ENCODE measurements around the gene ACYP2.

The ACYP2 gene

DNA sequence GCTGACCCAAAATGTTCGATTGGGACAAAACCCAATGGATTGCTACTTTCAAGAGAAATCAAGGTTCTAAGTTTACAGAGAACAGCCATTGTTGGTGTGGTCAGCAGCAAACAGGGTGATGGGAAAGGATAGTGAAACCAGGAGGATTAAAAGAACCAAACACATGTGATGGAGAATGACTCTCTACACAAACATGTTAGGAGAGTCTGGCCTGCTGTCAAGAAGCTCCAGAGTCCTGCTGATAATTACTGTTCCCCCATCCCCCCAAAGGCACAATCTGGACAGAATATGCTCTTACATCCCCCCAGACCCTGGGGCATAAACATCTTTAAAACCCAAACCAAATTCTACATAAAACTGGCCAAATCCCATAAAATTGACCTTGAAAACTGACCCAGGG is 32.0 kb upstream of the ACYP2 start:
- no peak for DNase-seq
- H3K4me3 ChIP-seq (ENCODE audit: low read depth, low read length): no peak overlapping the region
- TF ChIP-seq, protein P1, sequence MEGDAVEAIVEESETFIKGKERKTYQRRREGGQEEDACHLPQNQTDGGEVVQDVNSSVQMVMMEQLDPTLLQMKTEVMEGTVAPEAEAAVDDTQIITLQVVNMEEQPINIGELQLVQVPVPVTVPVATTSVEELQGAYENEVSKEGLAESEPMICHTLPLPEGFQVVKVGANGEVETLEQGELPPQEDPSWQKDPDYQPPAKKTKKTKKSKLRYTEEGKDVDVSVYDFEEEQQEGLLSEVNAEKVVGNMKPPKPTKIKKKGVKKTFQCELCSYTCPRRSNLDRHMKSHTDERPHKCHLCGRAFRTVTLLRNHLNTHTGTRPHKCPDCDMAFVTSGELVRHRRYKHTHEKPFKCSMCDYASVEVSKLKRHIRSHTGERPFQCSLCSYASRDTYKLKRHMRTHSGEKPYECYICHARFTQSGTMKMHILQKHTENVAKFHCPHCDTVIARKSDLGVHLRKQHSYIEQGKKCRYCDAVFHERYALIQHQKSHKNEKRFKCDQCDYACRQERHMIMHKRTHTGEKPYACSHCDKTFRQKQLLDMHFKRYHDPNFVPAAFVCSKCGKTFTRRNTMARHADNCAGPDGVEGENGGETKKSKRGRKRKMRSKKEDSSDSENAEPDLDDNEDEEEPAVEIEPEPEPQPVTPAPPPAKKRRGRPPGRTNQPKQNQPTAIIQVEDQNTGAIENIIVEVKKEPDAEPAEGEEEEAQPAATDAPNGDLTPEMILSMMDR (IDR thresholded peaks at IDR 0.05; ENCODE audit: low read depth, low read length): no peak
- H3K36me3 ChIP-seq: no peaks in the 10 kb centered on the region
- no peak overlapping the region for H3K27ac ChIP-seq
- no peaks in the 10 kb centered on the region for H3K9me3 ChIP-seq (ENCODE audit: severe bottlenecking)
- no peaks in the 10 kb centered on the region for H3K27me3 ChIP-seq (ENCODE audit: insufficient read depth, low read depth, severe bottlenecking)

DNA sequence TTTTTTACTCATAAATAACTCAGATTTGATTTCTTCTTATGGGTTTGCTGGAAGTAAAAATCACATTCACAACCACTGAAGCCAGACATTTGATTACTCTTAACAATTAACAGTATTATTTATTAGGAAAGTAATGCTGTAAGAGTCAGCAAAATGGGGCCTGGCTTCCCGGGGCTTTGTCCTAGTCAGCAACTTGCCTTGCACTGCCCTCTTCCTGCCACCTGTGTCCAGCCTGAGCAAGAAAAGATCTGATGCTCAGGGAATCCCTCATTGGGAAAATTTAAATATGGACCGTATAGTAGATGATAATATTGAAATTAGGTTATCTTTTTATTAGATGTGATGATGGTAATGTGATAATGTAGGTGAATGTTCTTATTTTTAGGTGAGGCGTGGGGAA is 30.8 kb upstream of the ACYP2 start:
- H3K27ac ChIP-seq: no peak overlapping the region
- DNase-seq: peak; percentile 31
- TF ChIP-seq, protein P1 (IDR thresholded peaks at IDR 0.05; ENCODE audit: low read depth, low read length): peak; percentile 46

DNA sequence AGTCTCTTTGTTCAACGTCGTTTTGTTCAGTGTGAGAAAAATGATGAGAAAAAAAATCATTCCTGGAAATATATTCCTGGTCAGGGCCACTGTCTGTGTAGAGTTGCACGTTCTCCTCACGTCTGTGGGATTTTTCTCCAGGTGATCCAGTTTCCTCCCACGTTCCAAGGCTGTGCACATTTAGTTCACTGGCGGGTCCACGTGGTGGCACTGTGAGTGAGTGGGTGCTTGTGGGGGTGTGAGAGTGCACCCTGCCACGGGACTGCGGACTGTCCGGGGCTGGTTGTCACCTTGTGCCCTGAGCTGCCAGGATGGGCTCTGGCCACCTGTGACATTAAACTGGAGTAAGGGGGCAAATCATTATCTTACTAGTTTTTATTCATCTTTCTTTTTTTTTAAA is 30.3 kb upstream of the ACYP2 start:
- Histone ChIP-seq H3K27ac (no peak overlapping the region), H3K9me3 (ENCODE audit: severe bottlenecking) (no peaks in the 10 kb centered on the region), H3K4me3 (ENCODE audit: low read depth, low read length) (no peak overlapping the region), H3K36me3 (no peaks in the 10 kb centered on the region), H3K27me3 (ENCODE audit: insufficient read depth, low read depth, severe bottlenecking) (no peaks in the 10 kb centered on the region)
- TF ChIP-seq, protein P1 (IDR thresholded peaks at IDR 0.05; ENCODE audit: low read depth, low read length): 0 out of 2 replicates have a peak, but pooled peaks have one; percentile 19
- no peak for DNase-seq

More for the DNA sequence above, 30.8 kb upstream of the ACYP2 start:
- no peak overlapping the region for H3K4me3 ChIP-seq (ENCODE audit: low read depth, low read length)
- H3K9me3 ChIP-seq (ENCODE audit: severe bottlenecking): no peaks in the 10 kb centered on the region
- H3K36me3 ChIP-seq: no peaks in the 10 kb centered on the region
- no peaks in the 10 kb centered on the region for H3K27me3 ChIP-seq (ENCODE audit: insufficient read depth, low read depth, severe bottlenecking)

DNA sequence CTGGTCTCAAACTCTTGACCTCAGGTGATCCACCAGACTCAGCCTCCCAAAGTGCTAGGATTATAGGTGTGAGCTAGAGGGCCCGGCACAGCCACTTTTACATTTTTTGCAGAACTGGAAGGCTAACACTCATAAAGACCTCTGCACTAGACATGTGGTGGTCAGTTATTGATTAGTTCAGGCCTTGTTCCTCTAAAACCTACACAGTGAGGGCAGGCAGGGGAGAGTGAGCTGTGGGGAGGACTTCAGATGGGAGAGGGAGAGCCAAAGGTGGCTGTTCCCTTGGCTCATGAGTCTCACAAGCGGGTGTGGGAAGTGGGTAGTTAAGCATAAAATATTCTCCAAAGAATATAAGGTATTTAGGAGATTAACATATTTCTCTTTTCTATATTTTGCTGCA is 29.3 kb upstream of the ACYP2 start:
- TF ChIP-seq, protein P1 (IDR thresholded peaks at IDR 0.05; ENCODE audit: low read depth, low read length): no peak
- H3K27me3 ChIP-seq (ENCODE audit: insufficient read depth, low read depth, severe bottlenecking): no peaks in the 10 kb centered on the region
- no peaks in the 10 kb centered on the region for H3K36me3 ChIP-seq
- DNase-seq: no peak
- no peak overlapping the region for H3K4me3 ChIP-seq (ENCODE audit: low read depth, low read length)
- no peaks in the 10 kb centered on the region for H3K9me3 ChIP-seq (ENCODE audit: severe bottlenecking)
- H3K27ac ChIP-seq: no peak overlapping the region

DNA sequence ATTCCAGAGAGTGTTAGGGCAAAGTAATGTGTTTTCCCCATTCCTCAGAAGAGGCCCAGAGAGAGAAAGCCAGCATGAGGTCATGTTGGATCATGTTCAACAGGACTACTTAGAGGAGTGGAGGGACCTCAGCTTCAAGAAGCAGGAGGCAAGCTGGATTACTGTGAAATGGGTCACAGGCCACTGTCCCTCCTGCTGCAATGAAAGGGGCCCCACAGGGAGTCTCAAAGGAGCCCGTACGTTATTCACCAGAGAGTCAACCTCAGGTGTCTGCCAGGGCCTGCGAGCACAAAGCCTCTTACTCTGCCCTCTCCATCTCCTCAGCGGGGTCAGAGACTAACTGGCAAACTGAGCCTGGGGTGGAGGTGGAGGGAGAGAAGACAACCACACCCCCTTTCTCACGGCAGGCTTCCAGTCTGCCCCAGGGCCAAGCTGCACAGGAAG is 27.2 kb upstream of the ACYP2 start:
- no peak overlapping the region for H3K4me3 ChIP-seq (ENCODE audit: low read depth, low read length)
- no peaks in the 10 kb centered on the region for H3K36me3 ChIP-seq
- DNase-seq: no peak
- TF ChIP-seq, protein P1 (IDR thresholded peaks at IDR 0.05; ENCODE audit: low read depth, low read length): no peak
- H3K9me3 ChIP-seq (ENCODE audit: severe bottlenecking): no peaks in the 10 kb centered on the region
- no peak overlapping the region for H3K27ac ChIP-seq
- H3K27me3 ChIP-seq (ENCODE audit: insufficient read depth, low read depth, severe bottlenecking): no peaks in the 10 kb centered on the region

DNA sequence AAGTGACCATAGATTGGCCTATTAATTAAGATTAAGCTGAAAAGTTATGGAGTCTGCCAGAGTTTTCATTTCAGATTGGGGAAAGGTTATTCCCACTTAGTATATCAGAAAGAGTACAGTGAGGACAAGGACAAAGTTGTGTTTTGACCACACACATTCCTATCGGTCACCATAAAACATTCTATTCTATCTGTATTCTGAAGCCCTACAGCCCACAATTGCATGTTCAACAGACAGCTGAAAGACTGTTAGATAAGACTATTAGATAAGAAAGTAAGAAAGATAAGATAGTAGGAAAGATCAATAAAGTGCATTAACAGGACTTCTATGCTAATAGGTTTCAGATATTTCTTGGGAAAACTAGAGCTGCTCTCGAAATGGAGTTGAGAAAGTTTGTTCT is 26.7 kb upstream of the ACYP2 start:
- H3K27me3 ChIP-seq (ENCODE audit: insufficient read depth, low read depth, severe bottlenecking): no peaks in the 10 kb centered on the region
- H3K9me3 ChIP-seq (ENCODE audit: severe bottlenecking): no peaks in the 10 kb centered on the region
- TF ChIP-seq, protein P1 (IDR thresholded peaks at IDR 0.05; ENCODE audit: low read depth, low read length): no peak
- no peak overlapping the region for H3K4me3 ChIP-seq (ENCODE audit: low read depth, low read length)
- no peak for DNase-seq
- no peaks in the 10 kb centered on the region for H3K36me3 ChIP-seq
- H3K27ac ChIP-seq: no peak overlapping the region

Data from WERI-Rb-1 (cell line).